ENCODE measurements around the gene OR4D6.

DNA sequence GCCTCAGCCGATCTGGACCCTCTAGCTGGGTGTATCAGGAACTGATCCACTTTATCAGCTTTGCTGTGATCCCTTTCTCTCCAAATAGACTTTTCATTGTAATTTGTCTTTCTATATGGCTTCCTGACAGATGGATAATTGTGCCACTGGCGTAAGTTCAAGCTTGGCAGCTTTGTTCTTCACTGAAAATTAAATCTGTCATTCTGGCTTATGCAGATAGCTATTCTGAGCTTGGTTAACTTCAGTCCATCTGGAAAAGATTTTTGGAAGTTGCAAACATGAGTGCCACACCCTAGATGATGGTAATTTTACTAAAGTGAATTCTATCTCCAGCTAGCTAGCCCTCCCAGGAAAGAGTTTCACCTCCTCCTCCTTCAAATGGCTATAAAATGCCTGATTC lies 38.6 kb upstream of the OR4D6 start:
- no peak for TF ChIP-seq CTCF (IDR thresholded peaks at IDR 0.05; ENCODE audit: insufficient read depth, low read depth, low read length)
- TF ChIP-seq EZH2 (IDR thresholded peaks at IDR 0.05; ENCODE audit: insufficient read depth, low read length), result no peak
